Neural progenitor cell (in vitro differentiated cells): ENCODE results near the gene E4F1. TPM values are rescaled to one million over a fixed set of nuclear protein-coding genes. Genes with fewer than 3 reads are reported as not detected.

ENCODE experiments used
- DNase-seq: peaks from one replicate; pipeline ENCODE4 v3.0.0-alpha.2; 2016; ENCODE audit warnings: low spot score
- H2AFZ ChIP-seq: fragments of 200-600 bp; sonication (generic); replicated peaks from 2 replicates; pipeline ENCODE4 v1.6.1; 2016; ENCODE audit warnings: antibody characterized with exemption
- H3F3A ChIP-seq: fragments of 200-600 bp; sonication (generic); 2 replicates; pipeline ENCODE4 v1.6.1; 2016; ENCODE audit warnings: antibody characterized with exemption, low read depth
- H3K27ac ChIP-seq: fragments of 200-600 bp; sonication (generic); 2 replicates; pipeline ENCODE4 v1.5.1; 2016; ENCODE audit warnings: mild to moderate bottlenecking
- H3K27me3 ChIP-seq: fragments of 200-600 bp; sonication (generic); 2 replicates; pipeline ENCODE4 v1.6.1; 2016; ENCODE audit warnings: mild to moderate bottlenecking, moderate library complexity
- H3K36me3 ChIP-seq: fragments of 200-600 bp; sonication (generic); 2 replicates; pipeline ENCODE4 v1.5.1; 2016
- H3K4me1 ChIP-seq: fragments of 200-600 bp; sonication (generic); 2 replicates; pipeline ENCODE4 v1.6.1; 2016; ENCODE audit warnings: mixed run types
- H3K4me2 ChIP-seq: fragments of 200-600 bp; sonication (generic); 2 replicates; pipeline ENCODE4 v1.6.1; 2016
- H3K4me3 ChIP-seq: fragments of 200-600 bp; sonication (generic); 2 replicates; pipeline ENCODE4 v1.5.1; 2016
- H3K79me2 ChIP-seq: fragments of 200-600 bp; sonication (generic); 2 replicates; pipeline ENCODE4 v1.6.1; 2016; ENCODE audit warnings: low read depth
- H3K9ac ChIP-seq: fragments of 200-600 bp; sonication (generic); 2 replicates; pipeline ENCODE4 v1.6.1; 2016
- H3K9me3 ChIP-seq: fragments of 200-600 bp; sonication (generic); 2 replicates; pipeline ENCODE4 v1.5.1; 2016; ENCODE audit warnings: low read depth
- H4K20me1 ChIP-seq: fragments of 200-600 bp; sonication (generic); 2 replicates; pipeline ENCODE4 v1.6.1; 2016; ENCODE audit warnings: low read depth
- H3K27ac Mint-ChIP-seq: 3 replicates; pipeline ENCODE4 v1.8.0; 2021; ENCODE audit warnings: mixed read lengths
- H3K27me3 Mint-ChIP-seq: 2 replicates; pipeline ENCODE4 v1.8.0; 2022; ENCODE audit warnings: low read depth, mild to moderate bottlenecking, inconsistent platforms, moderate library complexity, mixed read lengths; ENCODE audit not compliant: insufficient read depth
- H3K36me3 Mint-ChIP-seq: 3 replicates; pipeline ENCODE4 v1.8.0; 2021; ENCODE audit warnings: mixed read lengths
- H3K4me1 Mint-ChIP-seq: 3 replicates; pipeline ENCODE4 v1.8.0; 2021; ENCODE audit warnings: mixed read lengths
- H3K4me3 Mint-ChIP-seq: 3 replicates; pipeline ENCODE4 v1.8.0; 2021; ENCODE audit warnings: mild to moderate bottlenecking, moderate library complexity, mixed read lengths
- H3K9me3 Mint-ChIP-seq: 3 replicates; pipeline ENCODE4 v1.8.0; 2020; ENCODE audit warnings: mixed read lengths
- EZH2 ChIP-seq: fragments of 200-600 bp; sonication (generic); IDR thresholded peaks from 2 replicates; pipeline ENCODE4 v1.6.1; 2017; ENCODE audit warnings: antibody characterized with exemption, mild to moderate bottlenecking, moderate library complexity
- EZH2phosphoT487 ChIP-seq: fragments of 200-600 bp; sonication (generic); IDR thresholded peaks from 2 replicates; pipeline ENCODE4 v1.6.1; 2017; ENCODE audit warnings: antibody characterized with exemption
- total RNA-seq: library from RNA; depleted of rRNA; stranded (reverse); fragments of >200 nt; gene quantifications from 2 replicates; pipeline ENCODE4 v1.2.3, GENCODE V29; 2015; ENCODE audit warnings: low replicate concordance
- TF ChIP-seq, protein P1 (sequence below): fragments of 200-600 bp; sonication (generic); IDR thresholded peaks from 2 replicates; pipeline ENCODE4 v1.5.1; 2017; ENCODE audit warnings: antibody characterized with exemption, mild to moderate bottlenecking

Gene E4F1
- total RNA-seq, 1 donor from 2014 or later, result 7.4 TPM

DNA sequence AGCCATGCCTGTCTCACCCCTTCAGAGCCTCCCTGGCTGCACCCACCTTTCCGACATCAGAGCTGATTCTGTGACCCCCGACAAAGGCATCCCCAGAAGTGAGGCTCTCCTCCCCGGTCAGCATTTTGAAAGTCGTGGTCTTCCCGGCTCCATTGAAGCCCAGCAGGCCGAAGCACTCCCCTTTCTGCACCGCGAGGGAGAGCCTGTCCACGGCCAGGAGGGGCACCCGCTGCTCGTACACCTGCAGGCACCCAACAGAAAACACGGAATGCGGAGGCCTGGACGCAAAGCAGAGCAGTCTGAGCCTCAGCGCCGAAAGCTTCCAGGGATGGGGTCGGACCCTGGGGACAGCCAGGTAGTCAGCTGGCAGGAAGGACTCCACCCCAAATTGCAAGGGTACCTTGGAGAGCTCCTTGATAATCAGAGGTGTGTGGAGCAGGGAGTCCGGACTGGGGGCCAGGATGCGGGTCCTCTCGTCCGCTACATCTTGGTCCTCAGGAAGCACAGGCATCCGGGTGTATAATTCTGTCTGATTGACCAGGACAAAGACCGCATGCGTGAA, 57.7 kb downstream of the E4F1 start:
- Histone ChIP-seq H3K79me2 (no peaks in the 10 kb centered on the region), H3K4me1 (no peaks in the 10 kb centered on the region), H3K4me2 (no peak overlapping the region), H4K20me1 (no peaks in the 10 kb centered on the region), H2AFZ (no peak overlapping the region), H3K27me3 (no peaks in the 10 kb centered on the region), H3K9me3 (no peaks in the 10 kb centered on the region), H3K36me3 (no peaks in the 10 kb centered on the region), H3K9ac (no peak overlapping the region), H3K4me3 (no peak overlapping the region), H3F3A (no peaks in the 10 kb centered on the region), H3K27ac (no peak overlapping the region)
- no peak for DNase-seq
- Mint-ChIP-seq H3K36me3 (peaks cover 3% of the 10 kb centered on the region), H3K27me3 (peaks cover 2% of the 10 kb centered on the region), H3K27ac (no peak overlapping the region), H3K4me3 (no peak overlapping the region), H3K9me3 (no peaks in the 10 kb centered on the region), H3K4me1 (no peaks in the 10 kb centered on the region)
- TF ChIP-seq EZH2 (no peak), EZH2phosphoT487 (no peak)
- TF ChIP-seq, protein P1, sequence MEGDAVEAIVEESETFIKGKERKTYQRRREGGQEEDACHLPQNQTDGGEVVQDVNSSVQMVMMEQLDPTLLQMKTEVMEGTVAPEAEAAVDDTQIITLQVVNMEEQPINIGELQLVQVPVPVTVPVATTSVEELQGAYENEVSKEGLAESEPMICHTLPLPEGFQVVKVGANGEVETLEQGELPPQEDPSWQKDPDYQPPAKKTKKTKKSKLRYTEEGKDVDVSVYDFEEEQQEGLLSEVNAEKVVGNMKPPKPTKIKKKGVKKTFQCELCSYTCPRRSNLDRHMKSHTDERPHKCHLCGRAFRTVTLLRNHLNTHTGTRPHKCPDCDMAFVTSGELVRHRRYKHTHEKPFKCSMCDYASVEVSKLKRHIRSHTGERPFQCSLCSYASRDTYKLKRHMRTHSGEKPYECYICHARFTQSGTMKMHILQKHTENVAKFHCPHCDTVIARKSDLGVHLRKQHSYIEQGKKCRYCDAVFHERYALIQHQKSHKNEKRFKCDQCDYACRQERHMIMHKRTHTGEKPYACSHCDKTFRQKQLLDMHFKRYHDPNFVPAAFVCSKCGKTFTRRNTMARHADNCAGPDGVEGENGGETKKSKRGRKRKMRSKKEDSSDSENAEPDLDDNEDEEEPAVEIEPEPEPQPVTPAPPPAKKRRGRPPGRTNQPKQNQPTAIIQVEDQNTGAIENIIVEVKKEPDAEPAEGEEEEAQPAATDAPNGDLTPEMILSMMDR, result no peak

DNA sequence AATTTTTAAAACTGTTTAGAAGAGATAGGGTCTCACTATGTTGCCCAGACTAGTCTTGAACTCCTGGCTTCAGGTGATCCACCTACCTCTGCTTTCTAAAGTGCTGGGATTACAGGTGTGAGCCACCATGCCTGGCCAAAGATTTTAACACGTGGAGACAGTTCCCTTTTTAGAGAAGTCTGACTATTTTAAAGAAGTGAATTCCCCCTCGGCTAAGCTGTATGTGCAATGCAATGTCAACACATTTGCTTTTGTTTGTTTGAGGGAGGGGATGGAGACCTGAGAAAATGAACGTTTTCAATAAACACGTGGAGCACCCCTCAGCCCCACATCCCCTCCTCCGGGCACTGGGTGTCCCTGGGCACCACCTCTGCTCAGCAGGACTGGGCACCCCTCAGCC, 58.9 kb downstream of the E4F1 start:
- no peaks in the 10 kb centered on the region for H3K4me1 Mint-ChIP-seq

DNA sequence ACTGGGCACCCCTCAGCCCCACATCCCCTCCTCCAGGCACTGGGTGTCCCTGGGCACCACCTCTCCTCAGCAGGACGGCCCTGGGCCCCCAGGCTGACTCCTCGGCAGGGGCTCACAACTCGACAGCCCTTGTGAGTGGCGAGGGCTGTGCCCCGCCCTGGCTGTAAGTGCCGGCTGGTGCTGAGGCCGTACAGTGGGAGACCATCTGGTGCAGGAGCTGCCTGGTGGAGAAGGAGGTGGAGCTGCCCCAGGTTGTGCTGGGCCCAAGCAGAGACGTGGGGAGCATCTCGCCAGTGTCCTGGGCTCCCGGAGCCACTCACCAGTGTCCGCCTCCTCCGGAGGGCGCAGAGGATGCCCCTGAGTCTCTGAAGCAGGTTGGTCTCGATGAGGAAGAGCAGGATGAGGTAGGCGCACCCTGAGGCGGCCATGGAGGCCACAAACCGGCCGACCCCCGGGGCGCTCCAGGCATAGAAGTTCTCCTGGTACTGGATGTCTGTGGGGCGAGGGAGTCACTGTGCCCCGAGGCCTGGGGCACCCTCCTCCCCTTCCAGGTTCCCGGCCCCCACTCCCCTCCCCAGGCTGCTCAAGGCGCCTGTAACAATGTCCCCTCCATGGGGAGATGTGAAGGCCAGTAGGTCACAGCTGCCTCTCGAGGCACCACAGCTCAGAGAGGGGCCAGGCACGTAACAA, 59.6 kb downstream of the E4F1 start:
- Histone ChIP-seq H4K20me1 (no peaks in the 10 kb centered on the region), H3K4me3 (no peak overlapping the region), H3K27me3 (no peaks in the 10 kb centered on the region), H2AFZ (no peak overlapping the region), H3K27ac (no peak overlapping the region), H3K79me2 (no peaks in the 10 kb centered on the region), H3K4me1 (no peaks in the 10 kb centered on the region), H3K4me2 (no peak overlapping the region), H3K36me3 (no peaks in the 10 kb centered on the region), H3K9me3 (no peaks in the 10 kb centered on the region), H3F3A (no peaks in the 10 kb centered on the region), H3K9ac (no peak overlapping the region)
- Mint-ChIP-seq H3K4me3 (no peak overlapping the region), H3K36me3 (peaks cover 3% of the 10 kb centered on the region), H3K9me3 (no peaks in the 10 kb centered on the region), H3K27ac (no peak overlapping the region), H3K4me1 (no peaks in the 10 kb centered on the region), H3K27me3 (no peaks in the 10 kb centered on the region)
- no peak for DNase-seq
- TF ChIP-seq EZH2phosphoT487 (no peak), EZH2 (no peak)

More for the DNA sequence above, 58.9 kb downstream of the E4F1 start:
- Mint-ChIP-seq H3K9me3 (no peaks in the 10 kb centered on the region), H3K36me3 (peaks cover 3% of the 10 kb centered on the region), H3K27ac (no peak overlapping the region), H3K27me3 (no peaks in the 10 kb centered on the region), H3K4me3 (no peak overlapping the region)
- Histone ChIP-seq H3K4me1 (no peaks in the 10 kb centered on the region), H3K4me3 (no peak overlapping the region), H3K9me3 (no peaks in the 10 kb centered on the region), H4K20me1 (no peaks in the 10 kb centered on the region), H2AFZ (no peak overlapping the region), H3K27ac (no peak overlapping the region), H3K9ac (no peak overlapping the region), H3K79me2 (no peaks in the 10 kb centered on the region), H3K36me3 (no peaks in the 10 kb centered on the region), H3K27me3 (no peaks in the 10 kb centered on the region), H3F3A (no peaks in the 10 kb centered on the region), H3K4me2 (no peak overlapping the region)
- TF ChIP-seq, protein P1, result no peak
- TF ChIP-seq EZH2 (no peak), EZH2phosphoT487 (no peak)
- no peak for DNase-seq
